ENCODE measurements around the gene GGTLC3.
"Not testable (repeated sequence)": the region's sequence is repeated elsewhere in the genome, so short reads cannot be mapped to it uniquely, and the experiment has no call there.

- TF ChIP-seq CTCF (IDR thresholded peaks at IDR 0.05; ENCODE audit: low read depth, low read length, poor library complexity, severe bottlenecking); EZH2phosphoT487 (IDR thresholded peaks at IDR 0.05; ENCODE audit: borderline replicate concordance, low read length): not testable (repeated sequence)
Observed at GRCh38 chr22:18551046-18551445, 33.1 kb upstream of the GGTLC3 start.
